OCI-LY1 (cell line): ENCODE measurements around the gene NPC2.

ENCODE experiments used
- H2AFZ ChIP-seq: fragments of 200-600 bp; sonication (generic), shearing (Covaris generic); 2 replicates; pipeline ENCODE4 v1.6.0; 2014; ENCODE audit warnings: antibody characterized with exemption, mild to moderate bottlenecking, low read length
- H3F3A ChIP-seq: fragments of 200-600 bp; sonication (generic), shearing (Covaris generic); 2 replicates; pipeline ENCODE4 v1.6.0; 2014; ENCODE audit warnings: mild to moderate bottlenecking, antibody characterized with exemption, low read length, moderate library complexity; ENCODE audit not compliant: insufficient read depth
- H3K27ac ChIP-seq: fragments of 200-600 bp; sonication (generic); 2 replicates; pipeline ENCODE4 v1.5.1; 2014; ENCODE audit warnings: low read length, mixed run types, mild to moderate bottlenecking, low read depth; ENCODE audit not compliant: poor library complexity, severe bottlenecking
- H3K27me3 ChIP-seq: fragments of 200-600 bp; sonication (generic); 2 replicates; pipeline ENCODE4 v1.6.0; 2014; ENCODE audit warnings: antibody characterized with exemption, mild to moderate bottlenecking, low read length, moderate library complexity; ENCODE audit not compliant: insufficient read depth
- H3K36me3 ChIP-seq: fragments of 200-600 bp; sonication (generic); 2 replicates; pipeline ENCODE4 v1.6.1; 2014; ENCODE audit warnings: mild to moderate bottlenecking, antibody characterized with exemption, low read length, moderate library complexity, mixed read lengths; ENCODE audit not compliant: insufficient read depth
- H3K4me1 ChIP-seq: fragments of 200-600 bp; sonication (generic); 2 replicates; pipeline ENCODE4 v1.5.1; 2014; ENCODE audit warnings: mild to moderate bottlenecking, low read length, moderate library complexity; ENCODE audit not compliant: insufficient read depth, severe bottlenecking
- H3K4me2 ChIP-seq: fragments of 200-600 bp; sonication (generic), shearing (Covaris generic); 2 replicates; pipeline ENCODE4 v1.6.1; 2014; ENCODE audit warnings: low read length
- H3K4me3 ChIP-seq: fragments of 200-600 bp; sonication (generic); 2 replicates; pipeline ENCODE4 v1.5.1; 2014; ENCODE audit warnings: low read length, low read depth, mild to moderate bottlenecking, mixed read lengths; ENCODE audit not compliant: poor library complexity, severe bottlenecking
- H3K79me2 ChIP-seq: fragments of 200-600 bp; shearing (Covaris generic); 2 replicates; pipeline ENCODE4 v1.6.1; 2016; ENCODE audit warnings: mixed run types, low read length, mixed read lengths; ENCODE audit not compliant: insufficient read depth
- H3K9ac ChIP-seq: fragments of 200-600 bp; sonication (generic), shearing (Covaris generic); 2 replicates; pipeline ENCODE4 v1.6.1; 2014; ENCODE audit warnings: mild to moderate bottlenecking, low read length, mixed read lengths
- H3K9me2 ChIP-seq: fragments of 200-600 bp; sonication (generic), shearing (Covaris generic); 2 replicates; pipeline ENCODE4 v1.6.1; 2014; ENCODE audit warnings: low read depth, mild to moderate bottlenecking, low read length, mixed read lengths
- H3K9me3 ChIP-seq: fragments of 200-600 bp; shearing (Covaris generic); 2 replicates; pipeline ENCODE4 v1.6.1; 2014; ENCODE audit warnings: low read length, mixed read lengths
- H4K20me1 ChIP-seq: fragments of 200-600 bp; sonication (generic), shearing (Covaris generic); 2 replicates; pipeline ENCODE4 v1.6.0; 2016; ENCODE audit warnings: mild to moderate bottlenecking, low read length; ENCODE audit not compliant: insufficient read depth
- CTCF ChIP-seq: fragments of 200-600 bp; sonication (generic), shearing (Covaris generic); IDR thresholded peaks from 2 replicates; pipeline ENCODE4 v1.5.1; 2017; ENCODE audit warnings: mild to moderate bottlenecking, antibody characterized with exemption, low read length, moderate library complexity, mixed read lengths
- EZH2 ChIP-seq: fragments of 200-600 bp; sonication (generic), shearing (Covaris generic); IDR thresholded peaks from 2 replicates; pipeline ENCODE4 v1.8.0; 2017; ENCODE audit warnings: borderline replicate concordance, mixed run types, mild to moderate bottlenecking, antibody characterized with exemption, low read length, moderate library complexity, mixed read lengths

The NPC2 gene

GRCh38 chr14:74531467-74531866, 38.4 kb upstream of the NPC2 start:
- Histone ChIP-seq H3K4me2 (no peak overlapping the region), H3F3A (no peaks in the 10 kb centered on the region), H3K9ac (no peak overlapping the region), H4K20me1 (no peaks in the 10 kb centered on the region), H3K36me3 (no peaks in the 10 kb centered on the region), H3K27me3 (no peaks in the 10 kb centered on the region), H3K4me1 (no peaks in the 10 kb centered on the region), H3K27ac (no peak overlapping the region), H3K9me2 (no peaks in the 10 kb centered on the region), H2AFZ (no peak overlapping the region), H3K79me2 (no peaks in the 10 kb centered on the region), H3K4me3 (no peak overlapping the region), H3K9me3 (no peaks in the 10 kb centered on the region)
- TF ChIP-seq EZH2 = no peak

- TF ChIP-seq CTCF = no peak
- TF ChIP-seq EZH2 = no peak
- Histone ChIP-seq H3K36me3 (no peaks in the 10 kb centered on the region), H3K27me3 (0 out of 2 replicates have a peak, but pooled peaks cover 3% of the 10 kb centered on the region)
Measured at GRCh38 chr14:74531006-74531405, 37.9 kb upstream of the NPC2 start.

DNA sequence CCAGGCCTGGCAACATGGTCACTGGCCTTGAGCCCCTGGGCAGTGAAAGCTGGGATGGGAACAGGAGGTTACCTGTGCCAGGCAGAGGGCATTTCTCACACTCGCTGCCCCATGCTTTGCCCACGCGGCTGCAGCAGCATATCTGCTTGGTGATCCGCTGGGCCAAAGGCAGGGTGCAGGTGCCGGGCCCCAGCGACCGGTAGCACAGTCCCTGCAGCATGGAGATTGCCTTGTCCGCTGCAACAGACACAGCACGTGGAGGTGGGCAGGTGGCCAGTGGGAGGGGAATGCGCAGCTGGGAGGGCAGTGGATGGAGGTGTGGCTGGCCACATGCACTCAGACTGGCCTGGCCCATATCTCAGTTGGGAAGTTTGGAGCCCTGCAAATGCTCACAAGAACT, 35.8 kb upstream of the NPC2 start:
- Histone ChIP-seq H3K9me2 (no peaks in the 10 kb centered on the region), H3F3A (no peaks in the 10 kb centered on the region), H3K27me3 (0 out of 2 replicates have a peak, but pooled peaks cover 3% of the 10 kb centered on the region), H3K79me2 (no peaks in the 10 kb centered on the region), H3K36me3 (no peaks in the 10 kb centered on the region), H3K4me2 (no peak overlapping the region), H3K4me3 (no peak overlapping the region), H3K27ac (no peak overlapping the region), H3K9me3 (no peaks in the 10 kb centered on the region), H3K9ac (no peak overlapping the region), H2AFZ (no peak overlapping the region), H3K4me1 (no peaks in the 10 kb centered on the region), H4K20me1 (no peaks in the 10 kb centered on the region)
- no peak for TF ChIP-seq EZH2
- TF ChIP-seq CTCF = no peak

More at GRCh38 chr14:74531006-74531405, 37.9 kb upstream of the NPC2 start:
- Histone ChIP-seq H3K4me3 (no peak overlapping the region), H3K79me2 (no peaks in the 10 kb centered on the region), H3K9me3 (no peaks in the 10 kb centered on the region), H3F3A (no peaks in the 10 kb centered on the region), H3K4me1 (no peaks in the 10 kb centered on the region), H3K27ac (no peak overlapping the region), H3K4me2 (no peak overlapping the region), H3K9me2 (no peaks in the 10 kb centered on the region), H4K20me1 (no peaks in the 10 kb centered on the region), H3K9ac (no peak overlapping the region), H2AFZ (no peak overlapping the region)

DNA sequence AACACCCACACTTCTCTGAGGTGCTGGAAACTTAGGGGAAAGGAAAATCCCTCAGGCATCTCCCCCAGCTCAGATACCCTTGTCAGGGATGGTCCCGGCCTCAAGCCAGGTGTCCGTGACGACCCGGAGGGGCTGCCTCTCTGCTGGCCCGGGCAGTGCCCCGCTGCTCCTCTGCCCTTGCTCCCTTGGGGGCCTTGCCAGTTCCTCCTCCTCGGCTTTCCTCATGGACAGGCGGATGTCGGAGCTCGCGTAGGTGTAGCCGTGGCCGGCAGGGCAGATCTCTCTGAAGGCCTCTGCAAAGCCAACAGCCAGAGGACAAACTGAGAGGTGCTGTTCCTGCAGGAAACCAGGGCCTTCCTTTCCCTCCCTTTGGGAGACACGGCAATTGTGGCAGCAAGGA, 35.3 kb upstream of the NPC2 start:
- TF ChIP-seq EZH2 = no peak
- no peak for TF ChIP-seq CTCF
- Histone ChIP-seq H3K9me3 (no peaks in the 10 kb centered on the region), H3K4me1 (no peaks in the 10 kb centered on the region), H3K9ac (no peak overlapping the region), H3K4me3 (no peak overlapping the region), H3F3A (no peaks in the 10 kb centered on the region), H3K27me3 (0 out of 2 replicates have a peak, but pooled peaks cover 3% of the 10 kb centered on the region), H4K20me1 (no peaks in the 10 kb centered on the region), H3K9me2 (no peaks in the 10 kb centered on the region), H3K36me3 (no peaks in the 10 kb centered on the region), H3K4me2 (no peak overlapping the region), H3K79me2 (no peaks in the 10 kb centered on the region), H2AFZ (no peak overlapping the region), H3K27ac (no peak overlapping the region)
